Endothelial cell of umbilical vein (primary cell): Measurements from ENCODE around the gene ZSWIM2. TPM values are rescaled to one million over a fixed set of nuclear protein-coding genes. Genes with fewer than 3 reads are reported as not detected.

ENCODE experiments used
- BruUV-seq: library from RNA; stranded (reverse); fragments of 400-500 nt; replicated peaks from 2 replicates; lab custom pipeline; 2021; lab: Mats Ljungman, UMichigan
- CTCF ChIA-PET: fragments of 300-600, 350-600 bp; sonication (Branson Sonifier 250); formaldehyde crosslinking; loops from one replicate; lab custom pipeline; 2021; ENCODE audit warnings: antibody characterized with exemption, inconsistent platforms; lab: Charles Lee
- POLR2A ChIA-PET: fragments of 300-600, 350-600 bp; sonication (Branson Sonifier 250); formaldehyde crosslinking; loops from one replicate; lab custom pipeline; 2021; ENCODE audit warnings: antibody characterized with exemption, inconsistent platforms; lab: Charles Lee
- DNase-seq: peaks from one replicate; pipeline ENCODE4 v3.0.0-alpha.2; 2011; ENCODE audit warnings: low read depth, low spot score
- FAIRE-seq: peaks from 2 replicates; lab custom pipeline; 2011; peaks lifted over from hg19 to GRCh38; lab: Jason Lieb, UNC
- H2AFZ ChIP-seq: 2 replicates; pipeline ENCODE4 v1.6.0; 2012; ENCODE audit warnings: low read depth, low read length, control low read depth, inconsistent platforms
- H3K27ac ChIP-seq: 2 replicates; pipeline ENCODE4 v1.5.1; 2011; ENCODE audit warnings: low read depth, mild to moderate bottlenecking, control low read depth, low read length, moderate library complexity; ENCODE audit not compliant: insufficient read depth
- H3K27me3 ChIP-seq, 2 experiments: 2 replicates each; pipeline versions ENCODE4 v1.6.0 to v1.6.1; 2011; ENCODE audit warnings: low read length in 2 of 2, mixed read lengths in 1 of 2; ENCODE audit not compliant: control insufficient read depth in 2 of 2, insufficient read depth in 2 of 2
- H3K36me3 ChIP-seq, 2 experiments: 2 replicates in 1 of 2; 3 replicates in 1 of 2; pipeline ENCODE4 v1.5.1; 2011; ENCODE audit warnings: low read length in 2 of 2, mild to moderate bottlenecking in 1 of 2, moderate library complexity in 1 of 2; ENCODE audit not compliant: control insufficient read depth in 2 of 2, insufficient read depth in 2 of 2; ENCODE audit errors: extremely low read depth in 1 of 2
- H3K4me1 ChIP-seq: 3 replicates; pipeline ENCODE4 v1.5.1; 2011; ENCODE audit warnings: mild to moderate bottlenecking, low read length; ENCODE audit not compliant: control insufficient read depth, insufficient read depth; ENCODE audit errors: extremely low read depth
- H3K4me2 ChIP-seq: 2 replicates; pipeline ENCODE4 v1.6.1; 2011; ENCODE audit warnings: low read length, control low read depth, mixed read lengths; ENCODE audit not compliant: insufficient read depth
- H3K4me3 ChIP-seq, 3 experiments: fragments of 200-600 bp in 1 of 3; sonication (generic), shearing (Covaris generic) in 1 of 3; replicated peaks in 1 of 3; 2 replicates each; pipeline ENCODE4 v1.5.1; 2011 to 2016; ENCODE audit warnings: control low read depth in 3 of 3, low read length in 3 of 3, mild to moderate bottlenecking in 2 of 3, inconsistent platforms in 1 of 3, low read depth in 1 of 3, moderate library complexity in 1 of 3; ENCODE audit not compliant: insufficient read depth in 1 of 3
- H3K79me2 ChIP-seq: 2 replicates; pipeline ENCODE4 v1.6.0; 2012; ENCODE audit warnings: low read length, inconsistent platforms; ENCODE audit not compliant: control insufficient read depth, insufficient read depth
- H3K9ac ChIP-seq: replicated peaks from 2 replicates; pipeline ENCODE3; 2011; ENCODE audit warnings: low read length, control low read depth; ENCODE audit not compliant: insufficient read depth; ENCODE audit errors: extremely low read depth
- H3K9me1 ChIP-seq: replicated peaks from 3 replicates; pipeline ENCODE4 v1.6.0; 2011; ENCODE audit warnings: mild to moderate bottlenecking, low read length; ENCODE audit not compliant: control insufficient read depth, insufficient read depth; ENCODE audit errors: extremely low read depth
- H3K9me3 ChIP-seq: replicated peaks from 2 replicates; pipeline ENCODE4 v1.5.1; 2012; ENCODE audit warnings: low read length, inconsistent platforms; ENCODE audit not compliant: control insufficient read depth, insufficient read depth
- H4K20me1 ChIP-seq: replicated peaks from 2 replicates; pipeline ENCODE3; 2011; ENCODE audit warnings: mild to moderate bottlenecking, low read length; ENCODE audit not compliant: control insufficient read depth, insufficient read depth; ENCODE audit errors: extremely low read depth
- CTCF ChIP-seq, 2 donors: IDR thresholded peaks; 1 replicate in 1 of 2; 2 replicates in 1 of 2; pipeline ENCODE4 v1.5.1; 2011; ENCODE audit warnings: low read length in 2 of 2, mild to moderate bottlenecking in 2 of 2, moderate library complexity in 2 of 2, control low read depth in 1 of 2, inconsistent platforms in 1 of 2, low read depth in 1 of 2; ENCODE audit not compliant: insufficient read depth in 1 of 2; ENCODE audit errors: extremely low read depth in 1 of 2
- EZH2 ChIP-seq: IDR thresholded peaks from 2 replicates; pipeline ENCODE4 v1.6.1; 2012; ENCODE audit warnings: borderline replicate concordance, low read depth, mild to moderate bottlenecking, moderate library complexity, low read length, inconsistent platforms; ENCODE audit not compliant: severe bottlenecking
- FOS ChIP-seq: IDR thresholded peaks from 2 replicates; pipeline ENCODE4 v1.6.1; 2011; ENCODE audit warnings: mild to moderate bottlenecking, low read length, moderate library complexity, borderline replicate concordance; ENCODE audit not compliant: insufficient read depth
- JUN ChIP-seq: IDR thresholded peaks from 2 replicates; pipeline ENCODE4 v1.6.1; 2011; ENCODE audit warnings: borderline replicate concordance, low read depth; ENCODE audit not compliant: insufficient read length, insufficient read depth
- MYC ChIP-seq: IDR thresholded peaks from one replicate; pipeline ENCODE4 v1.6.1; 2011; ENCODE audit warnings: mild to moderate bottlenecking, low read depth, low read length
- POLR2A ChIP-seq: IDR thresholded peaks from 2 replicates; pipeline ENCODE4 v1.6.1; 2012; ENCODE audit warnings: low read depth, mild to moderate bottlenecking, control low read depth, low read length
- dilution Hi-C: fragments of 300-500 bp; cut with MboI; formaldehyde crosslinking; loops from one replicate; pipeline ENCODE4 v1.15.0; 2019; ENCODE audit warnings: low sequenced_read_pairs; ENCODE audit not compliant: extremely low pct_ligation_motif_present
- intact Hi-C: fragments of 100-400 bp; cut with micrococcal nuclease; formaldehyde crosslinking; loops from one replicate; pipeline ENCODE4 v1.10.0; 2022
- polyA plus RNA-seq, 4 experiments: library from polyadenylated mRNA; depleted of rRNA in 3 of 4; stranded (reverse) in 3 of 4; unstranded in 1 of 4; fragments of >200 nt; gene quantifications; 2 replicates each; pipeline versions ENCODE4 v1.2.1 to v1.2.3, GENCODE V29; 2011 to 2012; ENCODE audit warnings: missing spikeins in 1 of 4
- total RNA-seq: library from RNA; stranded (reverse); gene quantifications from 2 replicates; pipeline ENCODE4 v1.2.3, GENCODE V29; 2021
- TF ChIP-seq, protein P1 (sequence below): IDR thresholded peaks from 2 replicates; pipeline ENCODE4 v1.6.1; 2011; ENCODE audit not compliant: insufficient read depth, insufficient read length

The ZSWIM2 gene
- total and polyA plus RNA-seq, 2 donors (not counting 3 experiments of a cell fraction or from before 2014, with no cell fraction given) = not detected

DNA sequence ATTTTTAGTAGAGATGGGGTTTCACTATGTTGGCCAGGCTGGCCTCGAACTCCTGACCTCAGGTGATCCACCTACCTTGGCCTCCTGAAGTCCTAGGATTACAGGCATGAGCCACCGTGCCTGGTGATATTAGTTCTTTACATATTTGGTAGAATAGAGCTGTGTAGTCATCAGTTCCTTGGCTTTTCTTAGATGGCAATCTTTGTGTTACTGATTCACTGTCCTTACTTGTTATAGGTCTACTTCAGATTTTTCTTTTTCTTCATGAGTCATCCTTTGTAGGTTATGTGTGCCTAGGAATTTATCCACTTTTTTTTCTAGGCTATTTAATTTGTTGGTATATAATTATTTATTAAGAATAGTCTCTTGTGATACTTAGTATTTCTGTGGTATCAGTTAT lies 30.3 kb upstream of the ZSWIM2 start:
- Histone ChIP-seq H3K27me3 (no peaks in the 10 kb centered on the region), H3K36me3 (no peaks in the 10 kb centered on the region), H3K9me3 (no peaks in the 10 kb centered on the region), H3K4me1 (peaks cover 22% of the 10 kb centered on the region), H4K20me1 (no peaks in the 10 kb centered on the region), H3K27ac (no peak overlapping the region), H3K4me2 (no peak overlapping the region), H3K9ac (no peak overlapping the region), H3K4me3 (no peak overlapping the region), H3K79me2 (no peaks in the 10 kb centered on the region), H2AFZ (no peak overlapping the region), H3K9me1 (no peaks in the 10 kb centered on the region)
- BruUV-seq = no TSS peak
- ChIA-PET POLR2A (no interaction called here), CTCF (no interaction called here)
- TF ChIP-seq POLR2A = no peak
- no peak for TF ChIP-seq FOS
- TF ChIP-seq, protein P1, sequence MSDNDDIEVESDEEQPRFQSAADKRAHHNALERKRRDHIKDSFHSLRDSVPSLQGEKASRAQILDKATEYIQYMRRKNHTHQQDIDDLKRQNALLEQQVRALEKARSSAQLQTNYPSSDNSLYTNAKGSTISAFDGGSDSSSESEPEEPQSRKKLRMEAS = no peak
- TF ChIP-seq EZH2 = no peak
- no peak for TF ChIP-seq JUN
- TF ChIP-seq MYC = no peak
- TF ChIP-seq CTCF (IDR thresholded peaks at IDR 0.05; ENCODE audit: extremely low read depth in 1 of 2, insufficient read depth in 1 of 2, low read depth in 1 of 2, low read length in 2 of 2) = no peak
- intact Hi-C loops (no loop called here), dilution Hi-C loops (no loop called here)
- FAIRE-seq = no peak
- no peak for DNase-seq
